Right lobe of liver (tissue), 4 donors: ENCODE data around the gene DIP2C.

Source experiments
- POLR2A ChIP-seq: fragments of 450-650 bp; IDR thresholded peaks from one replicate; pipeline ENCODE4 v1.6.1; 2017; ENCODE audit warnings: antibody characterized with exemption, mild to moderate bottlenecking
- TF ChIP-seq, protein P1 (sequence below), 4 donors: fragments of 200-600 bp in 3 of 4; fragments of 450-650 bp in 1 of 4; IDR thresholded peaks; one replicate each; pipeline versions ENCODE4 v1.5.1 to v1.8.0; 2016 to 2022; ENCODE audit warnings: antibody characterized with exemption in 4 of 4, mild to moderate bottlenecking in 2 of 4
- donor health status: DM: no; HTN: no; CAD: no.
- donor health status: DM: no; HTN: no; CAD: no.
- donor health status: DM: no; HTN: yes; CAD: no.

DNA sequence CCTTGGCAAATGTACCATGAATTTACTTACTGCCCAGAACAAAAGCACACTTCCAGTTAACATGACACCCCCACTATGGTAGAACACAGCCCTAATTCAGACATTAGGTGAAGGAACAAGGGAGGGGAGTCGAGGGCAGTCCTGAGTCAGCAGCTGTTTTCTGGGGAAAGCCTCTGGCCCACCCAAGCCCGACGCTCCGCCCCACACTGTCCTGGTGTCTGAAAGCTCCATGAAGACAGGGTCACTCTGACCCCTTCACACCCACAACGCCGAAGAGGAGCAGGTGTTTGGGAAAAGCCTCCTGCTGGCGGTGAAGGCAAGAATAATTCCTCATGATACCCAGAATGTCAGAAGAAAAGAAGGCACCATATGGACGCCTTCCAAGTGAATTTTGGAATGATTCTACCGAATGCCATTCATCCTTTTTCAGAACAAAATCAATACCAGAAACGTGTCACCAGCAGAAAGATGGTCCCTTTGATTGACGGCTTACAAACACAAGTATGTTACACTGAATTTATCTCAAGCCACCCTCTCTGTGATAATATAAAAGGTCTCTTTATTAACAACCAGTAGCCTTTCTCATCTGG lies 172.1 kb downstream of the DIP2C start:
- no peak for TF ChIP-seq POLR2A
- TF ChIP-seq, protein P1, sequence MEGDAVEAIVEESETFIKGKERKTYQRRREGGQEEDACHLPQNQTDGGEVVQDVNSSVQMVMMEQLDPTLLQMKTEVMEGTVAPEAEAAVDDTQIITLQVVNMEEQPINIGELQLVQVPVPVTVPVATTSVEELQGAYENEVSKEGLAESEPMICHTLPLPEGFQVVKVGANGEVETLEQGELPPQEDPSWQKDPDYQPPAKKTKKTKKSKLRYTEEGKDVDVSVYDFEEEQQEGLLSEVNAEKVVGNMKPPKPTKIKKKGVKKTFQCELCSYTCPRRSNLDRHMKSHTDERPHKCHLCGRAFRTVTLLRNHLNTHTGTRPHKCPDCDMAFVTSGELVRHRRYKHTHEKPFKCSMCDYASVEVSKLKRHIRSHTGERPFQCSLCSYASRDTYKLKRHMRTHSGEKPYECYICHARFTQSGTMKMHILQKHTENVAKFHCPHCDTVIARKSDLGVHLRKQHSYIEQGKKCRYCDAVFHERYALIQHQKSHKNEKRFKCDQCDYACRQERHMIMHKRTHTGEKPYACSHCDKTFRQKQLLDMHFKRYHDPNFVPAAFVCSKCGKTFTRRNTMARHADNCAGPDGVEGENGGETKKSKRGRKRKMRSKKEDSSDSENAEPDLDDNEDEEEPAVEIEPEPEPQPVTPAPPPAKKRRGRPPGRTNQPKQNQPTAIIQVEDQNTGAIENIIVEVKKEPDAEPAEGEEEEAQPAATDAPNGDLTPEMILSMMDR (IDR thresholded peaks at IDR 0.05): no peak
